ENCODE results near the gene LSM10. TPM values are rescaled to one million over a fixed set of nuclear protein-coding genes. Genes with fewer than 3 reads are reported as not detected.
A peak's percentile ranks its signal among the peaks of the same experiment; 100 is the strongest.

LSM10 gene
- total RNA-seq, 1 donor, result 6.2 TPM

- H3K4me2 ChIP-seq (ENCODE audit: insufficient read depth, low read length), result no peak overlapping the region
- no peak overlapping the region for H3K4me3 ChIP-seq (ENCODE audit: insufficient read depth, low read length)
- H2AFZ ChIP-seq (ENCODE audit: low read length), result no peak overlapping the region
- H4K20me1 ChIP-seq (ENCODE audit: insufficient read depth, low read length), result peaks cover 56% of the 10 kb centered on the region
- H3K4me1 ChIP-seq (ENCODE audit: insufficient read depth, low read length), result peaks cover 11% of the 10 kb centered on the region
- no peak for TF ChIP-seq CTCF (IDR thresholded peaks at IDR 0.05; ENCODE audit: extremely low read depth, low read depth, low read length)
- H3K36me3 ChIP-seq (ENCODE audit: insufficient read depth, low read length), result peaks cover 13% of the 10 kb centered on the region
- no peaks in the 10 kb centered on the region for H3K9me3 ChIP-seq (ENCODE audit: low read depth, low read length)
- H3K79me2 ChIP-seq (ENCODE audit: insufficient read depth, low read length), result peaks cover 92% of the 10 kb centered on the region
- DNase-seq (ENCODE audit: insufficient read length, low spot score, missing footprints), result no peak
- no peaks in the 10 kb centered on the region for H3K27me3 ChIP-seq (ENCODE audit: insufficient read depth, low read length)
- no peak overlapping the region for H3K27ac ChIP-seq (ENCODE audit: low read depth, low read length)
These were observed 17.5 kb downstream of the LSM10 start for GRCh38 chr1:36380143-36380619.

- no peak for DNase-seq (ENCODE audit: insufficient read length, low spot score, missing footprints)
- Histone ChIP-seq H3K27ac (ENCODE audit: low read depth, low read length) (no peak overlapping the region), H3K27me3 (ENCODE audit: insufficient read depth, low read length) (no peaks in the 10 kb centered on the region), H3K9me3 (ENCODE audit: low read depth, low read length) (no peaks in the 10 kb centered on the region), H2AFZ (ENCODE audit: low read length) (no peak overlapping the region), H3K4me1 (ENCODE audit: insufficient read depth, low read length) (peaks cover 22% of the 10 kb centered on the region), H3K79me2 (ENCODE audit: insufficient read depth, low read length) (peaks cover 70% of the 10 kb centered on the region), H3K4me3 (ENCODE audit: insufficient read depth, low read length) (no peak overlapping the region), H3K36me3 (ENCODE audit: insufficient read depth, low read length) (peaks cover 13% of the 10 kb centered on the region), H3K4me2 (ENCODE audit: insufficient read depth, low read length) (no peak overlapping the region), H4K20me1 (ENCODE audit: insufficient read depth, low read length) (peaks cover 47% of the 10 kb centered on the region)
- TF ChIP-seq CTCF (IDR thresholded peaks at IDR 0.05; ENCODE audit: extremely low read depth, low read depth, low read length), result no peak
These were observed 19.8 kb downstream of the LSM10 start for GRCh38 chr1:36377791-36378492.

GRCh38 chr1:36372617-36373016 is 25.1 kb downstream of the LSM10 start:
- H3K27me3 ChIP-seq (ENCODE audit: insufficient read depth, low read length), result no peaks in the 10 kb centered on the region
- peak overlapping the region; percentile 91 for H3K27ac ChIP-seq (ENCODE audit: low read depth, low read length)
- H4K20me1 ChIP-seq (ENCODE audit: insufficient read depth, low read length), result peaks cover 26% of the 10 kb centered on the region
- peaks cover 67% of the 10 kb centered on the region for H3K79me2 ChIP-seq (ENCODE audit: insufficient read depth, low read length)
- no peak for TF ChIP-seq CTCF (IDR thresholded peaks at IDR 0.05; ENCODE audit: extremely low read depth, low read depth, low read length)
- H3K9me3 ChIP-seq (ENCODE audit: low read depth, low read length), result no peaks in the 10 kb centered on the region
- peak overlapping the region; percentile 67 for H3K4me2 ChIP-seq (ENCODE audit: insufficient read depth, low read length)
- no peak overlapping the region for H3K4me3 ChIP-seq (ENCODE audit: insufficient read depth, low read length)
- peaks cover 39% of the 10 kb centered on the region for H3K4me1 ChIP-seq (ENCODE audit: insufficient read depth, low read length)
- H3K36me3 ChIP-seq (ENCODE audit: insufficient read depth, low read length), result peaks cover 11% of the 10 kb centered on the region
- DNase-seq (ENCODE audit: insufficient read length, low spot score, missing footprints), result no peak
- H2AFZ ChIP-seq (ENCODE audit: low read length), result no peak overlapping the region

- Histone ChIP-seq H3K79me2 (ENCODE audit: insufficient read depth, low read length) (peaks cover 66% of the 10 kb centered on the region), H3K27ac (ENCODE audit: low read depth, low read length) (peak overlapping the region; percentile 46), H3K4me1 (ENCODE audit: insufficient read depth, low read length) (peaks cover 47% of the 10 kb centered on the region), H3K9me3 (ENCODE audit: low read depth, low read length) (no peaks in the 10 kb centered on the region), H3K27me3 (ENCODE audit: insufficient read depth, low read length) (no peaks in the 10 kb centered on the region), H3K36me3 (ENCODE audit: insufficient read depth, low read length) (peaks cover 18% of the 10 kb centered on the region), H3K4me2 (ENCODE audit: insufficient read depth, low read length) (no peak overlapping the region), H4K20me1 (ENCODE audit: insufficient read depth, low read length) (peaks cover 21% of the 10 kb centered on the region), H3K4me3 (ENCODE audit: insufficient read depth, low read length) (no peak overlapping the region), H2AFZ (ENCODE audit: low read length) (no peak overlapping the region)
- TF ChIP-seq CTCF (IDR thresholded peaks at IDR 0.05; ENCODE audit: extremely low read depth, low read depth, low read length), result peak; percentile 92
- DNase-seq (ENCODE audit: insufficient read length, low spot score, missing footprints), result peak; percentile 90
These were observed 28.4 kb downstream of the LSM10 start for GRCh38 chr1:36369061-36369861.

Measured in osteoblast (primary cell).